Epithelial cell of proximal tubule (primary cell): ENCODE results near the gene RASL10A. TPM values are rescaled to one million over a fixed set of nuclear protein-coding genes. Genes with fewer than 3 reads are reported as not detected.

ENCODE experiments used
- DNase-seq: peaks from one replicate; pipeline ENCODE4 v3.0.0-alpha.2; 2011; ENCODE audit warnings: low read depth
- H3K4me3 ChIP-seq: 2 replicates; pipeline ENCODE4 v1.5.1; 2011; ENCODE audit warnings: low read depth, mild to moderate bottlenecking, low read length
- CTCF ChIP-seq: conservative IDR thresholded peaks from 2 replicates; pipeline ENCODE4 v1.5.1; 2012; ENCODE audit warnings: low read depth, mild to moderate bottlenecking, low read length
- total RNA-seq: library from RNA; depleted of rRNA; stranded (reverse); fragments of >200 nt; gene quantifications from 2 replicates; pipeline ENCODE4 v1.2.3, GENCODE V29; 2015

RASL10A gene
- total RNA-seq, 1 donor from 2014 or later, result 0.12 TPM

GRCh38 chr22:29310065-29310862 is 5.2 kb downstream of the RASL10A start:
- DNase-seq, result no peak
- no peak for TF ChIP-seq CTCF
- H3K4me3 ChIP-seq, result no peak overlapping the region

GRCh38 chr22:29309332-29310064 is 6.0 kb downstream of the RASL10A start:
- TF ChIP-seq CTCF, result no peak
- H3K4me3 ChIP-seq, result no peak overlapping the region
- DNase-seq, result no peak

- TF ChIP-seq CTCF, result no peak
- no peak for DNase-seq
- H3K4me3 ChIP-seq, result no peak overlapping the region
Measured at GRCh38 chr22:29308791-29309262, 6.7 kb downstream of the RASL10A start.

- no peak for DNase-seq
- no peak for TF ChIP-seq CTCF
Measured at GRCh38 chr22:29308148-29308790, 7.2 kb downstream of the RASL10A start.

GRCh38 chr22:29307596-29308147 is 7.8 kb downstream of the RASL10A start:
- DNase-seq, result no peak
- peak overlapping the region; percentile 92 for H3K4me3 ChIP-seq
- no peak for TF ChIP-seq CTCF

More at GRCh38 chr22:29308148-29308790, 7.2 kb downstream of the RASL10A start:
- H3K4me3 ChIP-seq, result peak overlapping the region; percentile 92

GRCh38 chr22:29306835-29307595 is 8.5 kb downstream of the RASL10A start:
- peak overlapping the region; percentile 92 for H3K4me3 ChIP-seq
- no peak for TF ChIP-seq CTCF
- DNase-seq, result no peak
